H1 (cell line): ENCODE data around the gene SLC16A2. TPM values are rescaled to one million over a fixed set of nuclear protein-coding genes. Genes with fewer than 3 reads are reported as not detected.

ENCODE experiments used
- CTCF ChIA-PET: fragments of 300-600 bp; sonication (Branson Sonifier 250); formaldehyde crosslinking; loops from one replicate; lab custom pipeline; 2021; ENCODE audit not compliant: partially characterized antibody; lab: Charles Lee
- POLR2A ChIA-PET: fragments of 300-600 bp; sonication (Branson Sonifier 250); formaldehyde crosslinking; loops from one replicate; lab custom pipeline; 2021; ENCODE audit warnings: inconsistent platforms; ENCODE audit not compliant: partially characterized antibody; lab: Charles Lee
- DNase-seq, 2 experiments: peaks; one replicate each; pipeline versions ENCODE4 v3.0.0 to v3.0.0-alpha.2; 2010 to 2022; ENCODE audit warnings: low spot score in 2 of 2, low read depth in 1 of 2, mixed read lengths in 1 of 2
- FAIRE-seq: peaks from 2 replicates; lab custom pipeline; 2011; peaks lifted over from hg19 to GRCh38; lab: Jason Lieb, UNC
- H2AFZ ChIP-seq: 2 replicates; pipeline ENCODE4 v1.8.1; 2012; ENCODE audit warnings: low read length, inconsistent platforms
- H2AK5ac ChIP-seq: 2 replicates; pipeline ENCODE4 v1.6.1; 2013; ENCODE audit warnings: low read depth, low read length
- H2BK120ac ChIP-seq: replicated peaks from 2 replicates; pipeline ENCODE3; 2013; ENCODE audit warnings: low read depth, low read length, inconsistent platforms
- H2BK12ac ChIP-seq: 2 replicates; pipeline ENCODE4 v1.6.1; 2013; ENCODE audit warnings: low read depth, low read length
- H2BK15ac ChIP-seq: 2 replicates; pipeline ENCODE4 v1.6.1; 2013; ENCODE audit warnings: low read length
- H2BK20ac ChIP-seq: 2 replicates; pipeline ENCODE4 v1.6.1; 2013; ENCODE audit warnings: low read length
- H2BK5ac ChIP-seq: 2 replicates; pipeline ENCODE4 v1.6.1; 2013; ENCODE audit warnings: low read depth, low read length
- H3K14ac ChIP-seq: 2 replicates; pipeline ENCODE4 v1.6.1; 2013; ENCODE audit warnings: inconsistent platforms; ENCODE audit not compliant: insufficient read length
- H3K18ac ChIP-seq: 2 replicates; pipeline ENCODE4 v1.6.1; 2013; ENCODE audit warnings: low read length; ENCODE audit errors: extremely low read depth
- H3K23ac ChIP-seq: 2 replicates; pipeline ENCODE4 v1.6.1; 2013; ENCODE audit warnings: inconsistent platforms; ENCODE audit not compliant: insufficient read length
- H3K23me2 ChIP-seq: 2 replicates; pipeline ENCODE4 v1.6.1; 2013; ENCODE audit warnings: low read depth, low read length
- H3K27ac ChIP-seq: 2 replicates; pipeline ENCODE4 v1.6.1; 2011; ENCODE audit warnings: low read depth, low read length, inconsistent platforms
- H3K27me3 ChIP-seq, 4 experiments: replicated peaks in 1 of 4; 1 replicate in 1 of 4; 2 replicates in 3 of 4; pipeline versions ENCODE4 v1.6.1 to v1.8.1; 2011 to 2013; ENCODE audit warnings: low read length in 3 of 4, mild to moderate bottlenecking in 3 of 4, inconsistent platforms in 2 of 4, mixed read lengths in 2 of 4, moderate library complexity in 1 of 4; ENCODE audit not compliant: control insufficient read depth in 3 of 4, insufficient read depth in 3 of 4; ENCODE audit errors: extremely low read depth in 1 of 4
- H3K36me3 ChIP-seq, 4 experiments: 2 replicates each; pipeline versions ENCODE4 v1.6.1 to v1.8.1; 2011 to 2013; ENCODE audit warnings: mild to moderate bottlenecking in 4 of 4, low read length in 3 of 4, moderate library complexity in 2 of 4, control low read depth in 1 of 4, inconsistent platforms in 1 of 4; ENCODE audit not compliant: insufficient read depth in 4 of 4, control insufficient read depth in 2 of 4
- H3K4ac ChIP-seq: replicated peaks from 2 replicates; pipeline ENCODE3; 2013; ENCODE audit warnings: low read length, low read depth, mixed read lengths, inconsistent platforms; ENCODE audit not compliant: insufficient read length
- H3K4me1 ChIP-seq, 4 experiments: replicated peaks in 1 of 4; 1 replicate in 1 of 4; 2 replicates in 3 of 4; pipeline versions ENCODE4 v1.6.1 to v1.8.1; 2011 to 2013; ENCODE audit warnings: low read length in 3 of 4, inconsistent platforms in 2 of 4, mixed read lengths in 1 of 4; ENCODE audit not compliant: insufficient read depth in 4 of 4, control insufficient read depth in 3 of 4
- H3K4me2 ChIP-seq, 2 experiments: 2 replicates each; pipeline versions ENCODE4 v1.6.1 to v1.8.1; 2011 to 2013; ENCODE audit warnings: low read depth in 2 of 2, low read length in 2 of 2, control low read depth in 1 of 2, inconsistent platforms in 1 of 2, mild to moderate bottlenecking in 1 of 2; ENCODE audit not compliant: insufficient read depth in 1 of 2
- H3K4me3 ChIP-seq, 4 experiments: fragments of 200-600, 300-600 bp in 1 of 4; sonication (generic), shearing (Covaris generic), sonication (Bioruptor Twin) in 1 of 4; 2 replicates each; pipeline versions ENCODE4 v1.5.1 to v1.8.1; 2011 to 2016; ENCODE audit warnings: low read length in 4 of 4, low read depth in 3 of 4, control low read depth in 2 of 4, inconsistent platforms in 2 of 4, mild to moderate bottlenecking in 2 of 4, mixed read lengths in 1 of 4, moderate library complexity in 1 of 4; ENCODE audit not compliant: insufficient read depth in 2 of 4; ENCODE audit errors: extremely low read depth in 1 of 4
- H3K56ac ChIP-seq: replicated peaks from 2 replicates; pipeline ENCODE3; 2013; ENCODE audit warnings: low read depth, mild to moderate bottlenecking, mixed read lengths, low read length, inconsistent platforms; ENCODE audit not compliant: insufficient read length
- H3K79me1 ChIP-seq: 2 replicates; pipeline ENCODE4 v1.6.1; 2013; ENCODE audit warnings: low read depth, low read length, control low read depth
- H3K79me2 ChIP-seq, 2 experiments: 2 replicates each; pipeline versions ENCODE4 v1.6.1 to v1.8.1; 2012 to 2013; ENCODE audit warnings: low read length in 2 of 2, mild to moderate bottlenecking in 2 of 2, inconsistent platforms in 1 of 2; ENCODE audit not compliant: insufficient read depth in 2 of 2, control insufficient read depth in 1 of 2
- H3K9ac ChIP-seq, 4 experiments: replicated peaks in 1 of 4; 1 replicate in 1 of 4; 2 replicates in 3 of 4; pipeline versions ENCODE4 v1.6.1 to v1.8.1; 2011 to 2013; ENCODE audit warnings: low read depth in 3 of 4, low read length in 3 of 4, control low read depth in 2 of 4, mild to moderate bottlenecking in 2 of 4, moderate library complexity in 2 of 4, inconsistent platforms in 1 of 4; ENCODE audit errors: extremely low read depth in 1 of 4
- H3K9me3 ChIP-seq, 2 experiments: 2 replicates each; pipeline versions ENCODE4 v1.6.1 to v1.8.1; 2012 to 2013; ENCODE audit warnings: mild to moderate bottlenecking in 2 of 2, moderate library complexity in 2 of 2, control low read depth in 1 of 2, inconsistent platforms in 1 of 2, low read depth in 1 of 2, low read length in 1 of 2, mixed read lengths in 1 of 2; ENCODE audit not compliant: insufficient read depth in 2 of 2
- H4K20me1 ChIP-seq, 2 experiments: replicated peaks in 1 of 2; 2 replicates each; pipeline versions ENCODE3 to v1.8.1; 2011 to 2013; ENCODE audit warnings: inconsistent platforms in 2 of 2, low read length in 2 of 2, mild to moderate bottlenecking in 1 of 2; ENCODE audit not compliant: insufficient read depth in 2 of 2, control insufficient read depth in 1 of 2
- H4K5ac ChIP-seq: 2 replicates; pipeline ENCODE4 v1.6.1; 2013; ENCODE audit warnings: low read length, low read depth, mixed read lengths, inconsistent platforms; ENCODE audit not compliant: insufficient read length
- H4K8ac ChIP-seq: 2 replicates; pipeline ENCODE4 v1.8.0; 2013; ENCODE audit warnings: mild to moderate bottlenecking, moderate library complexity, low read length, inconsistent platforms; ENCODE audit not compliant: insufficient read depth; ENCODE audit errors: extremely low read depth
- H4K91ac ChIP-seq: replicated peaks from 2 replicates; pipeline ENCODE3; 2013; ENCODE audit warnings: low read length, mixed read lengths, inconsistent platforms; ENCODE audit not compliant: insufficient read length
- WGBS, 2 experiments: shearing (Covaris generic) in 1 of 2; methylation state at CpG; one replicate each; pipeline versions ENCODE4 v1.1.6 to v1.1.7; 2013 to 2015; ENCODE audit warnings: low lambda C conversion rate in 2 of 2, mixed read lengths in 2 of 2, inconsistent platforms in 1 of 2, low coverage in 1 of 2, missing lambda C conversion rate in 1 of 2; ENCODE audit not compliant: insufficient replicate concordance in 2 of 2, insufficient coverage in 1 of 2, insufficient read length in 1 of 2; ENCODE audit errors: extremely low coverage in 1 of 2, missing lambda C conversion rate in 1 of 2; 5-methylcytosine and 5-hydroxymethylcytosine counted together
- polyA plus RNA-seq, 7 experiments: library from polyadenylated mRNA; depleted of rRNA in 3 of 7; stranded (reverse) in 5 of 7; unstranded in 2 of 7; fragments of >200 nt in 5 of 7; fragments of 200-250 nt in 2 of 7; gene quantifications; 1 replicate in 5 of 7; 2 replicates in 1 of 7; 4 replicates in 1 of 7; pipeline versions ENCODE4 v1.2.1 to v1.2.3, GENCODE V29; 2011 to 2013; ENCODE audit warnings: missing spikeins in 2 of 7, mixed read lengths in 2 of 7
- total RNA-seq: library from RNA; stranded (reverse); fragmentation: NEBNext Ultra II Directional; extraction: Animal tissue kit (Norgen Biotek cat#: 25700); gene quantifications from 2 replicates; pipeline ENCODE4 v1.2.1, GENCODE V29; 2021

SLC16A2 gene
- total and polyA plus RNA-seq, 2 of the 8 experiments (the other 6 are each of a cell fraction or from before 2014, with no cell fraction given) = 24.4 to 32.2 TPM

DNA sequence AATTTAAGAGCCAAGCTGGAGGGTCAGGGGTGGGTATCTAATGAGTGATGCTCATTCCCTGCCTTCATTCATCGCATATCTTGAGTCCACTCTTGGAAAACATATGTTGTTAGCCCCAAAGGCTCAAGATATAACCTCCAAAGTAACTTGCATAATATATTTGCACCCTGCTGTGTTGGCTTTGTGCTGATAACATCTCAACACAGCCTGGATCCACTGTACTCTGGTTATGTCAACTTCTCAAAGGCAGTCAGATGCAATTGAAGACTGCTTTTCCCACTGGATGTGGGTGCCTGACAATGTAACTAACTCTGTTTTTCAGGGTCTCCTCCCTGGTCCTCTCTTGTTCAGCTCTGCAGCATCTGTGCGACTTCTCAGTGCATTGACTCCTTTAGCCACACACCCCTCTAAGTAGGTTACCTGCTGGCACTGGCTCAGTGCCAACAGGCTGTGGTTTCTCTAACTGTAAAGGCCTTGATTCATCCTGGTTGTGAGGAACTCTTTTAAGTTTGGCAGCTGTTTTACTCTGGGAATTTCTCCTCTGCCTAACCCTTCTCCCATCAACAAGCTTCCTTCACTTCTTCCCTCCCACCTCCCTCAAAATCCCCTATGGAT, 28.1 kb downstream of the SLC16A2 start:
- POLR2A ChIA-PET = no interaction called here
- no peak overlapping the region for H3K4me3 ChIP-seq
- H3K4ac ChIP-seq = no peak overlapping the region
- no peak overlapping the region for H2AFZ ChIP-seq
- H3K14ac ChIP-seq = no peak overlapping the region
- H4K20me1 ChIP-seq = no peaks in the 10 kb centered on the region
- no peaks in the 10 kb centered on the region for H3K36me3 ChIP-seq
- H3K4me2 ChIP-seq = no peak overlapping the region
- no peak overlapping the region for H3K27ac ChIP-seq
- no peaks in the 10 kb centered on the region for H3K9me3 ChIP-seq
- H3K27me3 ChIP-seq = no peaks in the 10 kb centered on the region
- no peak for DNase-seq
- H2BK12ac ChIP-seq = no peak overlapping the region
- CTCF ChIA-PET = interaction anchor here (2.3 kb wide), 1 partner anchor 43 kb away, joined by 6 read pairs; no protein-coding TSS in a partner anchor
- no peak overlapping the region for H2BK120ac ChIP-seq
- H4K91ac ChIP-seq = no peak overlapping the region
- H3K23me2 ChIP-seq = no peaks in the 10 kb centered on the region
- H3K79me1 ChIP-seq = no peaks in the 10 kb centered on the region
- no peak overlapping the region for H3K23ac ChIP-seq
- H3K9ac ChIP-seq = no peak overlapping the region
- H3K79me2 ChIP-seq = no peaks in the 10 kb centered on the region
- H3K18ac ChIP-seq = no peak overlapping the region
- H2BK20ac ChIP-seq = no peak overlapping the region
- no peak overlapping the region for H2BK5ac ChIP-seq
- H4K5ac ChIP-seq = no peak overlapping the region
- H3K4me1 ChIP-seq = no peaks in the 10 kb centered on the region
- no peak overlapping the region for H2AK5ac ChIP-seq
- no peak overlapping the region for H4K8ac ChIP-seq
- FAIRE-seq = peak; percentile 7
- H3K56ac ChIP-seq = no peak overlapping the region
- 89% methylated on average over 2 of the region's 2 CpGs; no CpG with 5 or more reads in 1 of the 2 experiments for WGBS, 2 experiments
- H2BK15ac ChIP-seq = no peak overlapping the region
